Left ventricle myocardium inferior (tissue), 1 donor: ENCODE results near the gene MOB3A. TPM values are rescaled to one million over a fixed set of nuclear protein-coding genes. Genes with fewer than 3 reads are reported as not detected.

ENCODE experiments used
- DNase-seq: peaks from one replicate; pipeline ENCODE4 v3.0.0-alpha.2; 2020
- H3K27ac ChIP-seq: fragments of 200-600 bp; replicated peaks from 2 replicates; pipeline ENCODE4 v1.8.0; 2021
- H3K27me3 ChIP-seq: fragments of 200-600 bp; 2 replicates; pipeline ENCODE4 v1.8.0; 2021; ENCODE audit warnings: low read depth
- H3K36me3 ChIP-seq: fragments of 200-600 bp; 2 replicates; pipeline ENCODE4 v1.8.0; 2021
- H3K4me1 ChIP-seq: fragments of 200-600 bp; 2 replicates; pipeline ENCODE4 v1.8.0; 2021
- H3K4me3 ChIP-seq: fragments of 200-600 bp; 2 replicates; pipeline ENCODE4 v1.8.0; 2021; ENCODE audit warnings: mild to moderate bottlenecking, moderate library complexity
- H3K9me3 ChIP-seq: fragments of 200-600 bp; replicated peaks from 2 replicates; pipeline ENCODE4 v1.8.0; 2021
- CTCF ChIP-seq: fragments of 200-600 bp; IDR thresholded peaks from 2 replicates; pipeline ENCODE4 v1.8.0; 2021; ENCODE audit warnings: antibody characterized with exemption, mild to moderate bottlenecking, borderline replicate concordance
- intact Hi-C: fragments of 100-400 bp; cut with micrococcal nuclease; formaldehyde crosslinking; loops from one replicate; pipeline ENCODE4 v1.11.0; 2022
- total RNA-seq: library from RNA; stranded (reverse); fragmentation: NEBNext Ultra II Directional; extraction: Animal tissue kit (Norgen Biotek cat#: 25700); gene quantifications from one replicate; pipeline ENCODE4 v1.2.1, GENCODE V29; 2021
- donor health status: DM: no; HTN: yes; CAD: no; lungs with severe emphysema.

The MOB3A gene
- total RNA-seq, 1 donor from 2014 or later = 16.1 TPM

- Histone ChIP-seq H3K4me3 (no peak overlapping the region), H3K27me3 (no peaks in the 10 kb centered on the region), H3K4me1 (no peaks in the 10 kb centered on the region), H3K9me3 (no peaks in the 10 kb centered on the region), H3K27ac (no peak overlapping the region), H3K36me3 (peaks cover 98% of the 10 kb centered on the region)
- no peak for TF ChIP-seq CTCF
- intact Hi-C loops = no loop called here
- no peak for DNase-seq
These were observed 19.6 kb downstream of the MOB3A start for GRCh38 chr19:2076526-2076944.

- intact Hi-C loops = loop anchor here (5.0 kb wide), 1 partner anchor 56 kb away; the partner anchor contains the start of gene BTBD2
- H3K36me3 ChIP-seq = peaks cover 70% of the 10 kb centered on the region
- DNase-seq = no peak
These were observed 23.2 kb downstream of the MOB3A start for GRCh38 chr19:2072757-2073551.

GRCh38 chr19:2070986-2071673 is 25.0 kb downstream of the MOB3A start:
- Histone ChIP-seq H3K4me1 (peaks cover 6% of the 10 kb centered on the region), H3K9me3 (no peaks in the 10 kb centered on the region), H3K36me3 (peaks cover 52% of the 10 kb centered on the region), H3K4me3 (no peak overlapping the region), H3K27me3 (no peaks in the 10 kb centered on the region), H3K27ac (no peak overlapping the region)
- DNase-seq = no peak
- intact Hi-C loops = loop anchor here (5.0 kb wide), 1 partner anchor 54 kb away; the partner anchor contains the start of gene BTBD2
- TF ChIP-seq CTCF = no peak

More at GRCh38 chr19:2072757-2073551, 23.2 kb downstream of the MOB3A start:
- H3K4me1 ChIP-seq = peaks cover 6% of the 10 kb centered on the region
- no peak overlapping the region for H3K27ac ChIP-seq
- H3K4me3 ChIP-seq = no peak overlapping the region
- TF ChIP-seq CTCF = no peak
- no peaks in the 10 kb centered on the region for H3K27me3 ChIP-seq
- H3K9me3 ChIP-seq = no peaks in the 10 kb centered on the region

- H3K27ac ChIP-seq = no peak overlapping the region
- H3K27me3 ChIP-seq = no peaks in the 10 kb centered on the region
- DNase-seq = no peak
- no peak overlapping the region for H3K4me3 ChIP-seq
- no peaks in the 10 kb centered on the region for H3K9me3 ChIP-seq
- H3K4me1 ChIP-seq = peaks cover 6% of the 10 kb centered on the region
- H3K36me3 ChIP-seq = peaks cover 47% of the 10 kb centered on the region
- TF ChIP-seq CTCF = no peak
- intact Hi-C loops = loop anchor here (5.0 kb wide), 1 partner anchor 53 kb away; the partner anchor contains the start of gene BTBD2
These were observed 25.7 kb downstream of the MOB3A start for GRCh38 chr19:2070436-2070827.

- intact Hi-C loops = no loop called here
- Histone ChIP-seq H3K27me3 (no peaks in the 10 kb centered on the region), H3K4me1 (peaks cover 51% of the 10 kb centered on the region), H3K36me3 (no peaks in the 10 kb centered on the region), H3K9me3 (no peaks in the 10 kb centered on the region), H3K27ac (peak overlapping the region; percentile 100), H3K4me3 (peak overlapping the region; percentile 54)
- DNase-seq = peak; percentile 73
- peak; percentile 29 for TF ChIP-seq CTCF
These were observed 31.2 kb downstream of the MOB3A start for GRCh38 chr19:2064788-2065524.
